ENCODE results near the gene JPT1. TPM values are rescaled to one million over a fixed set of nuclear protein-coding genes. Genes with fewer than 3 reads are reported as not detected.
"Not testable (repeated sequence)": the region's sequence is repeated elsewhere in the genome, so short reads cannot be mapped to it uniquely, and the experiment has no call there.

Gene JPT1
- total RNA-seq, 1 experiment from 2014 or later = 210 TPM

DNA sequence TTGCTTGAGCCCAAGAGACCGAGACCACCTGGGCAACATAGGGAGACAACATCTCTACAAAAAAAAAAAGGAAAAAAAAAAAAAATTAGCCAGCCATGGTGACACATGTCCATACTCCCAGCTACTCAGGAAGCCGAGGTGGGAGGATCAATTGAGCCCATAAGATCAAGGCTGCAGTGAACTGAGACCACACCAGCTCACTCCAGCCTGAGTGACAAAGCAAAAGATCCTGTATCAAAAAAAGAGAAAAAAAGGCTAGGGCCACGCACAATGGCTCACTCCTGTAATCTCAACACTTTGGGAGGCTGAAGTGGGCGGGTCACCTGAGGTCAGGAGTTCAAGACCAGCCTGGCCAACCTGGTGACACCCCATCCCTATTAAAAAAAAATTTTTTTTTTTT lies 14.7 kb upstream of the JPT1 start:
- Histone ChIP-seq H3K4me1 (no peaks in the 10 kb centered on the region), H3K4me3 (ENCODE audit: low read depth, low read length) (no peak overlapping the region), H3K27me3 (replicated peaks; ENCODE audit: control insufficient read depth, insufficient read depth, low read length) (no peaks in the 10 kb centered on the region), H3K36me3 (ENCODE audit: control insufficient read depth, insufficient read depth, low read length) (peaks cover 4% of the 10 kb centered on the region; the same call in 1 of the 2 replicates), H3K9me3 (no peaks in the 10 kb centered on the region)
- no peaks in the 10 kb centered on the region for H3K9me3 Mint-ChIP-seq (ENCODE audit: unreplicated experiment)
- CTCF ChIA-PET = no interaction called here
- TF ChIP-seq, protein P1, sequence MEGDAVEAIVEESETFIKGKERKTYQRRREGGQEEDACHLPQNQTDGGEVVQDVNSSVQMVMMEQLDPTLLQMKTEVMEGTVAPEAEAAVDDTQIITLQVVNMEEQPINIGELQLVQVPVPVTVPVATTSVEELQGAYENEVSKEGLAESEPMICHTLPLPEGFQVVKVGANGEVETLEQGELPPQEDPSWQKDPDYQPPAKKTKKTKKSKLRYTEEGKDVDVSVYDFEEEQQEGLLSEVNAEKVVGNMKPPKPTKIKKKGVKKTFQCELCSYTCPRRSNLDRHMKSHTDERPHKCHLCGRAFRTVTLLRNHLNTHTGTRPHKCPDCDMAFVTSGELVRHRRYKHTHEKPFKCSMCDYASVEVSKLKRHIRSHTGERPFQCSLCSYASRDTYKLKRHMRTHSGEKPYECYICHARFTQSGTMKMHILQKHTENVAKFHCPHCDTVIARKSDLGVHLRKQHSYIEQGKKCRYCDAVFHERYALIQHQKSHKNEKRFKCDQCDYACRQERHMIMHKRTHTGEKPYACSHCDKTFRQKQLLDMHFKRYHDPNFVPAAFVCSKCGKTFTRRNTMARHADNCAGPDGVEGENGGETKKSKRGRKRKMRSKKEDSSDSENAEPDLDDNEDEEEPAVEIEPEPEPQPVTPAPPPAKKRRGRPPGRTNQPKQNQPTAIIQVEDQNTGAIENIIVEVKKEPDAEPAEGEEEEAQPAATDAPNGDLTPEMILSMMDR (IDR thresholded peaks at IDR 0.05; ENCODE audit: insufficient read depth in 1 of 2, low read depth in 1 of 2, low read length in 1 of 2, severe bottlenecking in 1 of 2, unreplicated experiment in 1 of 2) = no peak
- DNase-seq = no peak
- no peaks in the 10 kb centered on the region for H3K4me1 Mint-ChIP-seq (ENCODE audit: low read depth, unreplicated experiment)
- no peaks in the 10 kb centered on the region for H3K27me3 Mint-ChIP-seq (ENCODE audit: insufficient read depth, unreplicated experiment)
- peaks cover 99% of the 10 kb centered on the region for H3K36me3 Mint-ChIP-seq (ENCODE audit: insufficient read depth, unreplicated experiment)
- POLR2A ChIA-PET = interaction anchor here (0.6 kb wide), 2 partner anchors 11 to 225 kb away, joined by 4 to 7 read pairs; no protein-coding TSS in a partner anchor
- H3K4me3 Mint-ChIP-seq (ENCODE audit: unreplicated experiment) = no peak overlapping the region
- intact Hi-C loops (cut with micrococcal nuclease; ENCODE audit: unreplicated experiment) = no loop called here
- BruUV-seq (replicated peaks) = no TSS peak
- no peak overlapping the region for H3K27ac Mint-ChIP-seq (ENCODE audit: unreplicated experiment)

DNA sequence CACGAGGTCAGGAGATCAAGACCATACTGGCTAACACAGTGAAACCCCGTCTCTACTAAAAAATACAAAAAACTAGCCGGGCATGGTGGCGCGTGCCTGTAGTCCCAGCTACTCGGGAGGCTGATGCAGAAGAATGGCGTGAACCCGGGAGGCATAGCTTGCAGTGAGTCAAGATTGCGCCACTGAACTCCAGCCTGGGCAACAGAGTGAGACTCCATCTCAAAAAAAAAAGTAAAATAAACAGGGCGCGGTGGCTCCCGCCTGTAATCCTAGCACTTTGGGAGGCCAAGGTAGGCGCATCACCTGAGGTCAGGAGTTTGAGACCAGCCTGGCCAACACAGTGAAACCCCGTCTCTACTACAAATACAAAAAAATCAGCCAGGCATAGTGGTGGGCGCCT lies 10.3 kb upstream of the JPT1 start:
- H3K27me3 Mint-ChIP-seq (ENCODE audit: insufficient read depth, unreplicated experiment); H3K27me3 ChIP-seq (replicated peaks; ENCODE audit: control insufficient read depth, insufficient read depth, low read length); DNase-seq; H3K27ac Mint-ChIP-seq (ENCODE audit: unreplicated experiment); BruUV-seq (replicated peaks); H3K4me3 Mint-ChIP-seq (ENCODE audit: unreplicated experiment); H3K4me1 ChIP-seq; H3K9me3 Mint-ChIP-seq (ENCODE audit: unreplicated experiment); POLR2A ChIA-PET; H3K36me3 ChIP-seq (ENCODE audit: control insufficient read depth, insufficient read depth, low read length); H3K9me3 ChIP-seq; H3K4me1 Mint-ChIP-seq (ENCODE audit: low read depth, unreplicated experiment); intact Hi-C loops (cut with micrococcal nuclease; ENCODE audit: unreplicated experiment); H3K4me3 ChIP-seq (ENCODE audit: low read depth, low read length): not testable (repeated sequence)
- CTCF ChIA-PET = interaction anchor here (0.7 kb wide), 1 partner anchor 101 kb away, joined by 3 read pairs; no protein-coding TSS in a partner anchor
- H3K36me3 Mint-ChIP-seq (ENCODE audit: insufficient read depth, unreplicated experiment) = peaks cover 74% of the 10 kb centered on the region

DNA sequence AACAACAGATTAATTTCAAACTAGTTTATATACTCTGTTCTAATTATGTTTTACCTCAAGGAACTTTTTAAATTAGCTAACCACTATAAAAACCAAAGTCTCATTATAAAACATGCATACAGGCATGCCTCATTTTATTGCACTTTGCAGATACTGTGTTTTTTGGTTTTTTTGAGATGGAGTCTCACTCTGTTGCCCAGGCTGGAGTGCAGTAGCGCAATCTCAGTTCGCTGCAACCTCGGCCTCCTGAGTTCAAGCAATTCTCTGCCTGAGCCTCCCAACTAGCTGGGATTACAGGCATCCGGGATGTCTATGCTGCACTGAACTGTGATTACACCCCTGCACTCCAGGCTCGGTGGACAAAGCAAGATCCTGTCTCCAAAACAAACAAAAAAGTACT lies 8.8 kb upstream of the JPT1 start:
- no TSS peak for BruUV-seq (replicated peaks)

More for the DNA sequence above, 8.8 kb upstream of the JPT1 start:
- Mint-ChIP-seq H3K4me3 (ENCODE audit: unreplicated experiment) (no peak overlapping the region), H3K27me3 (ENCODE audit: insufficient read depth, unreplicated experiment) (no peaks in the 10 kb centered on the region), H3K4me1 (ENCODE audit: low read depth, unreplicated experiment) (peaks cover 17% of the 10 kb centered on the region), H3K9me3 (ENCODE audit: unreplicated experiment) (no peaks in the 10 kb centered on the region), H3K27ac (ENCODE audit: unreplicated experiment) (no peak overlapping the region), H3K36me3 (ENCODE audit: insufficient read depth, unreplicated experiment) (peaks cover 58% of the 10 kb centered on the region)
- intact Hi-C loops (cut with micrococcal nuclease; ENCODE audit: unreplicated experiment) = no loop called here
- peaks cover 20% of the 10 kb centered on the region for H3K4me1 ChIP-seq
- peaks cover 2% of the 10 kb centered on the region; the same call in 1 of the 2 replicates for H3K36me3 ChIP-seq (ENCODE audit: control insufficient read depth, insufficient read depth, low read length)
- no peaks in the 10 kb centered on the region for H3K27me3 ChIP-seq (replicated peaks; ENCODE audit: control insufficient read depth, insufficient read depth, low read length)
- no peak overlapping the region for H3K4me3 ChIP-seq (ENCODE audit: low read depth, low read length)
- TF ChIP-seq, protein P1 (IDR thresholded peaks at IDR 0.05; ENCODE audit: insufficient read depth in 1 of 2, low read depth in 1 of 2, low read length in 1 of 2, severe bottlenecking in 1 of 2, unreplicated experiment in 1 of 2) = no peak
- POLR2A ChIA-PET = interaction anchor here (1.0 kb wide), 1 partner anchor 8 kb away, joined by 4 read pairs; the partner anchor contains the start of gene JPT1
- CTCF ChIA-PET = interaction anchor here (0.5 to 0.6 kb wide), 2 partner anchors 9 kb away, joined by 3 read pairs; partner anchors contain the start of gene JPT1
- peak in 1 of 2 experiments; percentile 23 for DNase-seq
- no peaks in the 10 kb centered on the region for H3K9me3 ChIP-seq

Measured in Caco-2 (cell line).